ENCODE data around the gene ELL.

Gene ELL

GRCh38 chr19:18466354-18466753, 55.5 kb downstream of the ELL start:
- H3K79me2 ChIP-seq (ENCODE audit: control insufficient read depth, low read length), result peaks cover 11% of the 10 kb centered on the region
- H3K27ac ChIP-seq (ENCODE audit: low read depth, low read length), result no peak overlapping the region
- peaks cover 17% of the 10 kb centered on the region for H3K36me3 ChIP-seq (ENCODE audit: control insufficient read depth, low read length)

GRCh38 chr19:18465964-18466339, 55.9 kb downstream of the ELL start:
- TF ChIP-seq CTCF (IDR thresholded peaks at IDR 0.05; ENCODE audit: low read depth, low read length, poor library complexity, severe bottlenecking) (no peak), EZH2phosphoT487 (IDR thresholded peaks at IDR 0.05; ENCODE audit: borderline replicate concordance, low read length) (no peak)
- peaks cover 21% of the 10 kb centered on the region for H3K36me3 ChIP-seq (ENCODE audit: control insufficient read depth, low read length)
- no peak overlapping the region for H3K4me3 ChIP-seq (ENCODE audit: low read length)
- peaks cover 7% of the 10 kb centered on the region for H4K20me1 ChIP-seq (ENCODE audit: control insufficient read depth, insufficient read depth, low read depth, low read length)
- peaks cover 11% of the 10 kb centered on the region for H3K79me2 ChIP-seq (ENCODE audit: control insufficient read depth, low read length)
- H3F3A ChIP-seq (ENCODE audit: control insufficient read depth, insufficient read depth), result no peaks in the 10 kb centered on the region
- no peaks in the 10 kb centered on the region for H3K27me3 ChIP-seq (ENCODE audit: control insufficient read depth, low read length)
- no peak overlapping the region for H3K27ac ChIP-seq (ENCODE audit: low read depth, low read length)
- no peak overlapping the region for H3K4me2 ChIP-seq (ENCODE audit: low read length)
- no peaks in the 10 kb centered on the region for H3K4me1 ChIP-seq (ENCODE audit: control insufficient read depth, low read length)
- H3K9me3 ChIP-seq (ENCODE audit: control insufficient read depth, insufficient read depth, low read length), result no peaks in the 10 kb centered on the region
- H3K9me2 ChIP-seq (replicated peaks; ENCODE audit: control insufficient read depth, low read length), result no peaks in the 10 kb centered on the region

More at GRCh38 chr19:18466354-18466753, 55.5 kb downstream of the ELL start:
- no peak overlapping the region for H3K4me3 ChIP-seq (ENCODE audit: low read length)
- TF ChIP-seq CTCF (IDR thresholded peaks at IDR 0.05; ENCODE audit: low read depth, low read length, poor library complexity, severe bottlenecking) (no peak), EZH2phosphoT487 (IDR thresholded peaks at IDR 0.05; ENCODE audit: borderline replicate concordance, low read length) (no peak)
- H3K9me2 ChIP-seq (replicated peaks; ENCODE audit: control insufficient read depth, low read length), result no peaks in the 10 kb centered on the region
- H3F3A ChIP-seq (ENCODE audit: control insufficient read depth, insufficient read depth), result no peaks in the 10 kb centered on the region
- H4K20me1 ChIP-seq (ENCODE audit: control insufficient read depth, insufficient read depth, low read depth, low read length), result peaks cover 7% of the 10 kb centered on the region
- no peaks in the 10 kb centered on the region for H3K27me3 ChIP-seq (ENCODE audit: control insufficient read depth, low read length)
- H3K4me1 ChIP-seq (ENCODE audit: control insufficient read depth, low read length), result no peaks in the 10 kb centered on the region
- no peaks in the 10 kb centered on the region for H3K9me3 ChIP-seq (ENCODE audit: control insufficient read depth, insufficient read depth, low read length)
- H3K4me2 ChIP-seq (ENCODE audit: low read length), result no peak overlapping the region

DNA sequence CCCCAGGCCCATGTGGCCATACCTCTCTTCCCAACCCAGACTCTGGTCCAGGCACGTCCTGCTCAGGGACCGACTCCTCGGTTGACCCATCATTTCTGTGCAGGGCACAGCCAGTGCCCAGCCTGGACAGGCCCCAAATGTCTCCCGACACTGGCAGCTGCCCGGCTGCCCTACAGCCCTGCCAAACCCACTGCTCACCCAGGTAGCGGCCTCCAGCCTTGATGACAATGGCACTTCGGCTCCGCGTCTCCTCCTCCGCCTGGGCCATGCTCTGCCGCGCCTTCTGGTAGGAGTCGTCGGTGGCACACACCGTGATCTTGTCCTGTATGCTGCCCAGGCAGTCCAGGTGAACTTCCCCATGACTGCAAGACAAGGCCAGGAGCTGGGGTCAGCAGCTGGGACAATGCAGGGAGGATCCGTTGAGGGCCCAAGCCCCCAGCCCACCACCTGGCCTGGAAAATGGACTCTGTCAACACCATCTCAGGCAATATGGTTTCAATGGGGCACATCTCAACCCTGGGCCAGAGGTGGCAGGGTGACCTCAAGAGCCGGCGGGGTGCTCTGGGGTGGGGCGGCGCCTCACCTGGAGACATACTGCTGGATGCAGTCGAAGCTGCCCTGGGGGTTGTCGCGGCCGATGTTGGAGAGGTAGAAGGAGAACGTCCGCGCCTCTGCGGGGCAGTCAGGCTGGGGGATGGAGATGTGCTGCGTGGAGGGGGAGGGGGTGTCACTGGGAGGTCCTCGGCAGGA, 56.5 kb downstream of the ELL start:
- Histone ChIP-seq H3K9me3 (ENCODE audit: control insufficient read depth, insufficient read depth, low read length) (no peaks in the 10 kb centered on the region), H4K20me1 (ENCODE audit: control insufficient read depth, insufficient read depth, low read depth, low read length) (peaks cover 7% of the 10 kb centered on the region), H3K79me2 (ENCODE audit: control insufficient read depth, low read length) (peaks cover 11% of the 10 kb centered on the region), H3K4me1 (ENCODE audit: control insufficient read depth, low read length) (no peaks in the 10 kb centered on the region), H3K9me2 (replicated peaks; ENCODE audit: control insufficient read depth, low read length) (no peaks in the 10 kb centered on the region), H3K27ac (ENCODE audit: low read depth, low read length) (no peak overlapping the region), H3K36me3 (ENCODE audit: control insufficient read depth, low read length) (peaks cover 22% of the 10 kb centered on the region), H3K4me3 (ENCODE audit: low read length) (no peak overlapping the region), H3K4me2 (ENCODE audit: low read length) (no peak overlapping the region), H3K27me3 (ENCODE audit: control insufficient read depth, low read length) (no peaks in the 10 kb centered on the region), H3F3A (ENCODE audit: control insufficient read depth, insufficient read depth) (no peaks in the 10 kb centered on the region)
- TF ChIP-seq EZH2phosphoT487 (IDR thresholded peaks at IDR 0.05; ENCODE audit: borderline replicate concordance, low read length) (no peak), CTCF (IDR thresholded peaks at IDR 0.05; ENCODE audit: low read depth, low read length, poor library complexity, severe bottlenecking) (no peak)
